WTC11 (cell line): ENCODE measurements around the gene NUB1. TPM values are rescaled to one million over a fixed set of nuclear protein-coding genes. Genes with fewer than 3 reads are reported as not detected.
A peak's percentile ranks its signal among the peaks of the same experiment; 100 is the strongest.

ENCODE experiments used
- ATAC-seq: fragments of 200-7000 bp; cut with Tn5 transposase; 2 replicates; pipeline ENCODE4 v1.10.0; 2021; ENCODE audit warnings: mild to moderate bottlenecking, moderate library complexity
- CTCF ChIA-PET: fragments of 300-600 bp; sonication (Branson Sonifier 250); formaldehyde crosslinking; loops from one replicate; lab custom pipeline; 2021; ENCODE audit warnings: antibody characterized with exemption; lab: Charles Lee
- POLR2A ChIA-PET: fragments of 350-600 bp; sonication (Branson Sonifier 250); formaldehyde crosslinking; loops from one replicate; lab custom pipeline; 2021; ENCODE audit warnings: antibody characterized with exemption; lab: Charles Lee
- DNase-seq: peaks from one replicate; pipeline ENCODE4 v3.0.0; 2021; ENCODE audit warnings: low spot score
- H3K27ac Mint-ChIP-seq: 2 replicates; pipeline ENCODE4 v1.8.0; 2021; ENCODE audit warnings: mixed read lengths
- H3K27me3 Mint-ChIP-seq: 2 replicates; pipeline ENCODE4 v1.8.0; 2021; ENCODE audit warnings: low read depth, mild to moderate bottlenecking, moderate library complexity, mixed read lengths
- H3K36me3 Mint-ChIP-seq: 2 replicates; pipeline ENCODE4 v1.8.0; 2021; ENCODE audit warnings: mixed read lengths
- H3K4me1 Mint-ChIP-seq: 2 replicates; pipeline ENCODE4 v1.8.0; 2022; ENCODE audit warnings: mixed read lengths
- H3K4me3 Mint-ChIP-seq: 2 replicates; pipeline ENCODE4 v1.8.0; 2021; ENCODE audit warnings: mild to moderate bottlenecking, moderate library complexity, mixed read lengths
- H3K9me3 Mint-ChIP-seq: 2 replicates; pipeline ENCODE4 v1.8.0; 2021; ENCODE audit warnings: mixed read lengths
- CBFB ChIP-seq: sonication (generic); formaldehyde crosslinking; IDR thresholded peaks from 2 replicates; pipeline ENCODE4 v1.8.1; 2022; ENCODE audit warnings: mild to moderate bottlenecking, low read depth, missing genetic modification reagents
- CTCF ChIP-seq: fragments of 200-600 bp; IDR thresholded peaks from 2 replicates; pipeline ENCODE4 v1.8.0; 2022; ENCODE audit warnings: antibody characterized with exemption
- FOXJ3 ChIP-seq: sonication (generic); formaldehyde crosslinking; IDR thresholded peaks from 2 replicates; pipeline ENCODE4 v1.9.0; 2021; ENCODE audit warnings: missing genetic modification reagents, mild to moderate bottlenecking, borderline replicate concordance
- FOXK1 ChIP-seq: sonication (generic); formaldehyde crosslinking; IDR thresholded peaks from 2 replicates; pipeline ENCODE4 v1.8.0; 2022; ENCODE audit warnings: mild to moderate bottlenecking, moderate library complexity, missing genetic modification reagents
- JUN ChIP-seq: sonication (generic); formaldehyde crosslinking; IDR thresholded peaks from 2 replicates; pipeline ENCODE4 v1.8.0; 2023; ENCODE audit warnings: mild to moderate bottlenecking, missing genetic modification reagents
- NFYB ChIP-seq: sonication (generic); formaldehyde crosslinking; conservative IDR thresholded peaks from 2 replicates; pipeline ENCODE4 v1.8.0; 2022; ENCODE audit warnings: low read depth, missing genetic modification reagents
- NR3C1 ChIP-seq: sonication (generic); formaldehyde crosslinking; conservative IDR thresholded peaks from 2 replicates; pipeline ENCODE4 v1.8.1; 2023; ENCODE audit warnings: low read depth, mild to moderate bottlenecking, missing genetic modification reagents
- PRRX2 ChIP-seq: fragments of 250-450 bp; sonication (Bioruptor Pico); IDR thresholded peaks from 2 replicates; pipeline ENCODE4 v1.8.0; 2021; ENCODE audit warnings: mild to moderate bottlenecking
- RELA ChIP-seq: sonication (generic); formaldehyde crosslinking; IDR thresholded peaks from 2 replicates; pipeline ENCODE4 v1.8.1; 2022; ENCODE audit warnings: missing genetic modification reagents, mild to moderate bottlenecking, borderline replicate concordance
- RORB ChIP-seq: fragments of 250-450 bp; sonication (Bioruptor Pico); IDR thresholded peaks from 2 replicates; pipeline ENCODE4 v1.9.0; 2021; ENCODE audit warnings: mild to moderate bottlenecking
- STAT6 ChIP-seq: sonication (generic); formaldehyde crosslinking; conservative IDR thresholded peaks from 2 replicates; pipeline ENCODE4 v1.8.1; 2023; ENCODE audit warnings: mild to moderate bottlenecking, low read depth, missing genetic modification reagents, moderate library complexity
- TEAD4 ChIP-seq: sonication (generic); formaldehyde crosslinking; IDR thresholded peaks from 2 replicates; pipeline ENCODE4 v1.8.0; 2022; ENCODE audit warnings: mild to moderate bottlenecking, missing genetic modification reagents
- TP53 ChIP-seq: sonication (generic); formaldehyde crosslinking; IDR thresholded peaks from 2 replicates; pipeline ENCODE4 v1.8.1; 2023; ENCODE audit warnings: mild to moderate bottlenecking, missing genetic modification reagents
- ZBTB21 ChIP-seq: sonication (generic); formaldehyde crosslinking; IDR thresholded peaks from 2 replicates; pipeline ENCODE4 v1.8.1; 2023; ENCODE audit warnings: mild to moderate bottlenecking, missing genetic modification reagents, borderline replicate concordance
- ZNF232 ChIP-seq: sonication (generic); formaldehyde crosslinking; IDR thresholded peaks from 2 replicates; pipeline ENCODE4 v1.8.0; 2022; ENCODE audit warnings: mild to moderate bottlenecking, missing genetic modification reagents
- ZNF317 ChIP-seq: sonication (generic); formaldehyde crosslinking; IDR thresholded peaks from 2 replicates; pipeline ENCODE4 v1.8.1; 2023; ENCODE audit warnings: low read depth, mild to moderate bottlenecking, moderate library complexity, missing genetic modification reagents, borderline replicate concordance
- ZNF671 ChIP-seq: fragments of 250-450 bp; sonication (Bioruptor Pico); IDR thresholded peaks from 2 replicates; pipeline ENCODE4 v1.8.0; 2021; ENCODE audit warnings: mild to moderate bottlenecking
- total RNA-seq: library from RNA; stranded (reverse); gene quantifications from 3 replicates; pipeline ENCODE4 v1.2.3, GENCODE V29; 2021
- TF ChIP-seq, protein P1 (sequence below): fragments of 250-450 bp; sonication (Bioruptor Pico); IDR thresholded peaks from 2 replicates; pipeline ENCODE4 v1.8.0; 2021; ENCODE audit warnings: mild to moderate bottlenecking
- TF ChIP-seq, protein P2 (sequence below): sonication (generic); formaldehyde crosslinking; conservative IDR thresholded peaks from 2 replicates; pipeline ENCODE4 v1.8.1; 2022; ENCODE audit warnings: mild to moderate bottlenecking, missing genetic modification reagents
- TF ChIP-seq, protein P3 (sequence below): sonication (generic); formaldehyde crosslinking; IDR thresholded peaks from 2 replicates; pipeline ENCODE4 v1.8.1; 2023; ENCODE audit warnings: mild to moderate bottlenecking, missing genetic modification reagents, borderline replicate concordance
- TF ChIP-seq, protein P4 (sequence below): sonication (generic); formaldehyde crosslinking; IDR thresholded peaks from 2 replicates; pipeline ENCODE4 v1.8.1; 2022; ENCODE audit warnings: mild to moderate bottlenecking, missing genetic modification reagents, moderate library complexity, borderline replicate concordance

NUB1 gene
- total RNA-seq, 1 experiment from 2014 or later: 38.3 TPM

DNA sequence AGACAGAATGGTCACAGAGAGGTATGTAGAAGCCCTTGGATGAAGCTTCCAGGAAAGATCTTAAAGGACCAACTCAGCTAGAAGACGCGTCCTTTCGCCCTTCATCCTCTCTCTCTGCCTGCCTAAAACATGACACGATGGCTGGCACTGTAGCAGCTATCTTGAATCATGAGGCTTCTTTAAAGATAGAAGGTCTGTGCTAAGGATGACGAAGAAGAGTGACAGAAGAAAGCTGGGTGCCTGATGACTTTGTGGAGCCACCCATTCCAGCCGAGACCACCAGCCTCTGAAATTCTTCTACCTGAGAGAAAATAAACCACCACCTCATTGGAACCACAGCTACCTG lies 42.7 kb downstream of the NUB1 start:
- ATAC-seq (no peak), DNase-seq (no peak)
- Mint-ChIP-seq H3K27me3 (peaks cover 25% of the 10 kb centered on the region), H3K4me3 (no peak overlapping the region), H3K4me1 (peaks cover 12% of the 10 kb centered on the region), H3K36me3 (peaks cover 3% of the 10 kb centered on the region; the same call in 1 of the 2 replicates), H3K27ac (no peak overlapping the region), H3K9me3 (no peaks in the 10 kb centered on the region)
- POLR2A ChIA-PET: no interaction called here
- CTCF ChIA-PET: interaction anchor here (1.7 kb wide), 1 partner anchor 69 kb away, joined by 4 read pairs; no protein-coding TSS in a partner anchor
- TF ChIP-seq ZBTB21 (no peak), ZNF317 (CRISPR knock-in tag) (no peak), CTCF (no peak), ZNF671 (CRISPR knock-in tag) (no peak), TP53 (CRISPR knock-in tag) (no peak), FOXJ3 (CRISPR knock-in tag) (no peak), TEAD4 (CRISPR knock-in tag) (no peak), ZNF232 (CRISPR knock-in tag) (no peak)
- TF ChIP-seq, protein P1, sequence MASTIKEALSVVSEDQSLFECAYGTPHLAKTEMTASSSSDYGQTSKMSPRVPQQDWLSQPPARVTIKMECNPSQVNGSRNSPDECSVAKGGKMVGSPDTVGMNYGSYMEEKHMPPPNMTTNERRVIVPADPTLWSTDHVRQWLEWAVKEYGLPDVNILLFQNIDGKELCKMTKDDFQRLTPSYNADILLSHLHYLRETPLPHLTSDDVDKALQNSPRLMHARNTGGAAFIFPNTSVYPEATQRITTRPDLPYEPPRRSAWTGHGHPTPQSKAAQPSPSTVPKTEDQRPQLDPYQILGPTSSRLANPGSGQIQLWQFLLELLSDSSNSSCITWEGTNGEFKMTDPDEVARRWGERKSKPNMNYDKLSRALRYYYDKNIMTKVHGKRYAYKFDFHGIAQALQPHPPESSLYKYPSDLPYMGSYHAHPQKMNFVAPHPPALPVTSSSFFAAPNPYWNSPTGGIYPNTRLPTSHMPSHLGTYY (CRISPR knock-in tag): no peak

DNA sequence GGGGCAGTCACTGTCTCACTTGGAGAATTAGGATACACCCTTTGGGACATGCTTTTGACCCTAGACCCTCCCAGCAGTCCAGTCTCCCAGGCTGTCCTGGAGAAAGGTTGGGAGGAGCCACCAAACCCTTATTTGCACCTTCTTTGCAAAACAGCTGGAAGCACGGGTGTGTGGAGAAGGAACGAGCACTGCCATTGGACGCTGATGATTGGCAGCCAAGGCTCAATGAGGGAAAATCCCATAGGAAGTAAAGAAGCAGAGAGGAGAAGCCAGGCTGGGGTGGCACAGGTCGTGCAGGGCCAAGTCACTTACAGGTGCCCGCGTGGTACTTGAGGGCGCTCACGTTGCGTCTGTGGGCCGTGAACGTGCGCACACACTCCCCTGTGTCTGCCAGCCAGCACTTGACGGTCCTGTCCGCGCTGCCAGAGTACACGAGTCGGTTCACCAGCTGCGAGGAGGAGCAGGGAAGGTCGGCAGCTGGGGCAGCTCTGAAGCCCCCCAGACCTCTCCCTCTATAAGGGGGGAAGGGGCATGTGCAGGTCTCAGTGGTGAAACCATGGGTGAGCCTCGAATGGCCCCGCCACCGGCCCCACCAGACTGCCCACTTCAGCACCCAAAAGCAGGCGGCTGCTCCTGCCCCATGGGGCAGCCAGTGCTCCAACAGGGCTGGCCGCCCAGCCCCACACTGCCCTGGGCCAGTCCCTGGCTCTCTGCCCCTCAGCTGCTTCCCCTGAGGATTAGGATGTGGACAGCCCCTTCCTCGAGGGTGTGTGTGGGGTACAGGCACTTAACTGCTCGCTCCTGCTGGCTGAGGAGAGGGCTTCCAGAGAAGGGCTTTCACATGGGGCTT lies 43.4 kb downstream of the NUB1 start:
- peak; percentile 7 for DNase-seq
- no peaks in the 10 kb centered on the region for H3K9me3 Mint-ChIP-seq
- TF ChIP-seq RELA (no peak), JUN (CRISPR knock-in tag) (no peak), NR3C1 (CRISPR knock-in tag) (no peak), CBFB (CRISPR knock-in tag) (no peak), RORB (CRISPR knock-in tag) (no peak), FOXK1 (no peak), PRRX2 (CRISPR knock-in tag) (no peak), STAT6 (CRISPR knock-in tag) (no peak), NFYB (CRISPR knock-in tag) (no peak)
- TF ChIP-seq, protein P2, sequence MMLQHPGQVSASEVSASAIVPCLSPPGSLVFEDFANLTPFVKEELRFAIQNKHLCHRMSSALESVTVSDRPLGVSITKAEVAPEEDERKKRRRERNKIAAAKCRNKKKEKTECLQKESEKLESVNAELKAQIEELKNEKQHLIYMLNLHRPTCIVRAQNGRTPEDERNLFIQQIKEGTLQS (CRISPR knock-in tag): no peak
- TF ChIP-seq, protein P3, sequence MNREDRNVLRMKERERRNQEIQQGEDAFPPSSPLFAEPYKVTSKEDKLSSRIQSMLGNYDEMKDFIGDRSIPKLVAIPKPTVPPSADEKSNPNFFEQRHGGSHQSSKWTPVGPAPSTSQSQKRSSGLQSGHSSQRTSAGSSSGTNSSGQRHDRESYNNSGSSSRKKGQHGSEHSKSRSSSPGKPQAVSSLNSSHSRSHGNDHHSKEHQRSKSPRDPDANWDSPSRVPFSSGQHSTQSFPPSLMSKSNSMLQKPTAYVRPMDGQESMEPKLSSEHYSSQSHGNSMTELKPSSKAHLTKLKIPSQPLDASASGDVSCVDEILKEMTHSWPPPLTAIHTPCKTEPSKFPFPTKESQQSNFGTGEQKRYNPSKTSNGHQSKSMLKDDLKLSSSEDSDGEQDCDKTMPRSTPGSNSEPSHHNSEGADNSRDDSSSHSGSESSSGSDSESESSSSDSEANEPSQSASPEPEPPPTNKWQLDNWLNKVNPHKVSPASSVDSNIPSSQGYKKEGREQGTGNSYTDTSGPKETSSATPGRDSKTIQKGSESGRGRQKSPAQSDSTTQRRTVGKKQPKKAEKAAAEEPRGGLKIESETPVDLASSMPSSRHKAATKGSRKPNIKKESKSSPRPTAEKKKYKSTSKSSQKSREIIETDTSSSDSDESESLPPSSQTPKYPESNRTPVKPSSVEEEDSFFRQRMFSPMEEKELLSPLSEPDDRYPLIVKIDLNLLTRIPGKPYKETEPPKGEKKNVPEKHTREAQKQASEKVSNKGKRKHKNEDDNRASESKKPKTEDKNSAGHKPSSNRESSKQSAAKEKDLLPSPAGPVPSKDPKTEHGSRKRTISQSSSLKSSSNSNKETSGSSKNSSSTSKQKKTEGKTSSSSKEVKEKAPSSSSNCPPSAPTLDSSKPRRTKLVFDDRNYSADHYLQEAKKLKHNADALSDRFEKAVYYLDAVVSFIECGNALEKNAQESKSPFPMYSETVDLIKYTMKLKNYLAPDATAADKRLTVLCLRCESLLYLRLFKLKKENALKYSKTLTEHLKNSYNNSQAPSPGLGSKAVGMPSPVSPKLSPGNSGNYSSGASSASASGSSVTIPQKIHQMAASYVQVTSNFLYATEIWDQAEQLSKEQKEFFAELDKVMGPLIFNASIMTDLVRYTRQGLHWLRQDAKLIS: no peak
- TF ChIP-seq, protein P4, sequence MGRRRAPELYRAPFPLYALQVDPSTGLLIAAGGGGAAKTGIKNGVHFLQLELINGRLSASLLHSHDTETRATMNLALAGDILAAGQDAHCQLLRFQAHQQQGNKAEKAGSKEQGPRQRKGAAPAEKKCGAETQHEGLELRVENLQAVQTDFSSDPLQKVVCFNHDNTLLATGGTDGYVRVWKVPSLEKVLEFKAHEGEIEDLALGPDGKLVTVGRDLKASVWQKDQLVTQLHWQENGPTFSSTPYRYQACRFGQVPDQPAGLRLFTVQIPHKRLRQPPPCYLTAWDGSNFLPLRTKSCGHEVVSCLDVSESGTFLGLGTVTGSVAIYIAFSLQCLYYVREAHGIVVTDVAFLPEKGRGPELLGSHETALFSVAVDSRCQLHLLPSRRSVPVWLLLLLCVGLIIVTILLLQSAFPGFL (CRISPR knock-in tag): no peak

More for the DNA sequence above, 43.4 kb downstream of the NUB1 start:
- ChIA-PET CTCF (interaction anchor here (1.7 kb wide), 1 partner anchor 70 kb away, joined by 4 read pairs; no protein-coding TSS in a partner anchor), POLR2A (no interaction called here)
- Mint-ChIP-seq H3K4me3 (no peak overlapping the region), H3K27me3 (peaks cover 25% of the 10 kb centered on the region), H3K4me1 (peaks cover 12% of the 10 kb centered on the region), H3K27ac (peak overlapping the region; percentile 23; the same call in 1 of the 2 replicates), H3K36me3 (peaks cover 3% of the 10 kb centered on the region; the same call in 1 of the 2 replicates)
- no peak for ATAC-seq
